Prostate gland (tissue), 2 donors: ENCODE data around the gene FBXO3.

Source experiments
- POLR2AphosphoS5 ChIP-seq: sonication (generic); formaldehyde crosslinking; IDR thresholded peaks from one replicate; pipeline ENCODE4 v1.6.1; 2017; ENCODE audit warnings: antibody characterized with exemption
- TF ChIP-seq, protein P1 (sequence below), 4 experiments: fragments of 200-600 bp in 2 of 4; fragments of 450-650 bp in 2 of 4; sonication (generic) in 2 of 4; IDR thresholded peaks; 1 replicate in 3 of 4; 2 replicates in 1 of 4; pipeline ENCODE4 v1.5.1; 2016 to 2019; ENCODE audit warnings: antibody characterized with exemption in 4 of 4, mild to moderate bottlenecking in 2 of 4, moderate library complexity in 2 of 4

DNA sequence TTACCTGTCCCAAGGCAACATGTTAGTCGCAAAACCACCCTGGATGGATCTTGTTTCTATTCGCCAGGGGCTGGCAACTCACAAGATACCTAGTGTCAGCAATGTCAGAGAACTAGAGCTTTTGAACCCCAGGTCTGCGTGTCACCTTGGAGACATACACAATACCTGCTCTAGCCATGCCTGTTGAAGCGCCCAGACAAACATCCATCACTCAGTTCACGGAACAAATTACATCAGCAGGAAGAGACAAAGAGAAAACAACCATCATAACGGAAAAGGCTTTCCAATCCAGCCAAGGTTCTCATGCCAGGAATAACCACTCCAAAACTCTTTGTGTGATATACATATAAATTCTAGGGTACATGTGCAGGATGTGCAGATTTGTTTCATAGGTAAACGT is 40.3 kb downstream of the FBXO3 start:
- TF ChIP-seq, protein P1, sequence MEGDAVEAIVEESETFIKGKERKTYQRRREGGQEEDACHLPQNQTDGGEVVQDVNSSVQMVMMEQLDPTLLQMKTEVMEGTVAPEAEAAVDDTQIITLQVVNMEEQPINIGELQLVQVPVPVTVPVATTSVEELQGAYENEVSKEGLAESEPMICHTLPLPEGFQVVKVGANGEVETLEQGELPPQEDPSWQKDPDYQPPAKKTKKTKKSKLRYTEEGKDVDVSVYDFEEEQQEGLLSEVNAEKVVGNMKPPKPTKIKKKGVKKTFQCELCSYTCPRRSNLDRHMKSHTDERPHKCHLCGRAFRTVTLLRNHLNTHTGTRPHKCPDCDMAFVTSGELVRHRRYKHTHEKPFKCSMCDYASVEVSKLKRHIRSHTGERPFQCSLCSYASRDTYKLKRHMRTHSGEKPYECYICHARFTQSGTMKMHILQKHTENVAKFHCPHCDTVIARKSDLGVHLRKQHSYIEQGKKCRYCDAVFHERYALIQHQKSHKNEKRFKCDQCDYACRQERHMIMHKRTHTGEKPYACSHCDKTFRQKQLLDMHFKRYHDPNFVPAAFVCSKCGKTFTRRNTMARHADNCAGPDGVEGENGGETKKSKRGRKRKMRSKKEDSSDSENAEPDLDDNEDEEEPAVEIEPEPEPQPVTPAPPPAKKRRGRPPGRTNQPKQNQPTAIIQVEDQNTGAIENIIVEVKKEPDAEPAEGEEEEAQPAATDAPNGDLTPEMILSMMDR (IDR thresholded peaks at IDR 0.05), result no peak
- TF ChIP-seq POLR2AphosphoS5, result no peak
